ENCODE data around the gene EIF4B.

- TF ChIP-seq ZNF274 (IDR thresholded peaks at IDR 0.05; ENCODE audit: low read depth, low read length) (no peak), SUZ12 (IDR thresholded peaks at IDR 0.05; ENCODE audit: extremely low read depth, insufficient read depth, insufficient read length) (no peak)
Measured at GRCh38 chr12:52988898-52989297, 17.4 kb upstream of the EIF4B start.

Data from NT2/D1 (cell line).